GM19324 (cell line): ENCODE measurements around the gene MRM1.

ENCODE experiments used
- ATAC-seq: cut with Tn5 transposase; IDR thresholded peaks from one replicate; pipeline ENCODE4 v1.9.1; 2021; ENCODE audit warnings: mild to moderate bottlenecking, moderate library complexity; ENCODE audit not compliant: unreplicated experiment, low FRiP score

MRM1 gene

DNA sequence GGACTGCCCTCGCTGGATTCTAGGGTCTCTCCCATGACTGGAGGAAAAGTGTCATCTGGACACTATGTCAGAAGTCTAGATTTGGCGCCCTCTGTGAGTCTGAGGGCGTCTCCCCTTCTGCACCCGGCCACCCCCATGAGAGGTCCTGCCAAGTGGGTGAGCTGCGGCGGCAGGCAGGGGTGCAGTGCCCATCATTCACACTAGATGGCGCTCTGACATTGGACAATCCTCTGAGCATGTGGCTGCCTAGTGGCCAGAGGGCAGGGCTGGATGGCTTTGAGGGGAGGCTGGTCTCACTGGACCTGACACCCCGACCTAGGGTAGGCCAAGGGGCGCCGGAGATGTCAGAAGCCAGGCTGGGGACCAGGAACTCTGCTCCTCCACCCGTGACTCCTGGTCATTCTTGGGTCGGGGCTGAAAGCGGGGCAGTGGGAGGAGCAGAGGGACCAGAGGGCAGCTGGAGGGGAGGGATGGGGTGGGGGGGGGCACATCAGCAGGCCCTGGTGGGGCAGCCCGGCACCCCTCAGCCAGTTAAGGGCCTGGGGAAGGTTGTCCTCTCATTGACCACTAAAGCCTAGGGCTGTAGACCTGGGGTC lies 28.0 kb downstream of the MRM1 start:
- ATAC-seq, result no peak

DNA sequence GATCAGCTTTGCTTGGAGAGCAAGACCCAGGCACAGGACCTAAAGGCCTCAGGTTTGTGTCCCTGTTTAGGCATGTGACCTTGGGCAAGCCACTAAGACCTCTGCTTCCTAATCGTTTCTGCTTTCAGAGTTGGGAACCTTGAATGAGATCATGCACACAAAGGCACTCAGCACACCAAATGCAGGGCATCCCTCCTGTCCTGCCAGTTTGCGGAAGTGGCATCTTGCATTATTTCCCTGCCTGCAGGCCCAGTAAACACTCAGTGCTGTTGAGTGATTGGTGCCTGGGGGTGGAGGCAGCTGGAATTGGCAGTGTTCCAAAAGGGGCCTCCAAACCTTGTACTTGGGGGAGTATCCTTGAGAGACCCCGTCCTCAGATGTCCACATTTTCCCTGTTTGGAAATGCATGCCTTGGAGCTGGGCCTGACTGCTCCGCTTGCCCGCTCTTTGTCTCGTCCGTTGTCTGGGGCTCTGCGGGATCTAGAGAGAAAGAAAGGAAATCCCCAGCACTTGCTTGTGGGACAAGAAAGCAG lies 28.7 kb downstream of the MRM1 start:
- no peak for ATAC-seq

DNA sequence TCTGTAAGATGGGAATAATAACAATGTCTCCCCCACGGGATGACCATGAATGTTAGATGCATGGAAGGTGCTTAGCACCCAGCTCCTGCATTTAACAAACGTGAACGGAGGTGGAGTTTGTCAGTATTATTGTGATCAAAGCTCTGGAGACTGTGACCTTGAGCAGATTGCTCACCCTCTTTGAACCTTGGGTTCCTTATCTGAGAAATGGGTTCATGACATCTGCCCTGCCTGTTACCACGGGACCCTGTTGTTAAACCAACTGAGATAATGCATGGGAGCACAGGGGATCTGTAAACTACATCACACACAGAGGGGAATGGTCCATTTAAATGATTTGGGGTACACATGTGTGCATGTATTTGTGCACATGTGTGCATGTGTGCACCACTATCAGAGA lies 29.6 kb downstream of the MRM1 start:
- ATAC-seq, result no peak

DNA sequence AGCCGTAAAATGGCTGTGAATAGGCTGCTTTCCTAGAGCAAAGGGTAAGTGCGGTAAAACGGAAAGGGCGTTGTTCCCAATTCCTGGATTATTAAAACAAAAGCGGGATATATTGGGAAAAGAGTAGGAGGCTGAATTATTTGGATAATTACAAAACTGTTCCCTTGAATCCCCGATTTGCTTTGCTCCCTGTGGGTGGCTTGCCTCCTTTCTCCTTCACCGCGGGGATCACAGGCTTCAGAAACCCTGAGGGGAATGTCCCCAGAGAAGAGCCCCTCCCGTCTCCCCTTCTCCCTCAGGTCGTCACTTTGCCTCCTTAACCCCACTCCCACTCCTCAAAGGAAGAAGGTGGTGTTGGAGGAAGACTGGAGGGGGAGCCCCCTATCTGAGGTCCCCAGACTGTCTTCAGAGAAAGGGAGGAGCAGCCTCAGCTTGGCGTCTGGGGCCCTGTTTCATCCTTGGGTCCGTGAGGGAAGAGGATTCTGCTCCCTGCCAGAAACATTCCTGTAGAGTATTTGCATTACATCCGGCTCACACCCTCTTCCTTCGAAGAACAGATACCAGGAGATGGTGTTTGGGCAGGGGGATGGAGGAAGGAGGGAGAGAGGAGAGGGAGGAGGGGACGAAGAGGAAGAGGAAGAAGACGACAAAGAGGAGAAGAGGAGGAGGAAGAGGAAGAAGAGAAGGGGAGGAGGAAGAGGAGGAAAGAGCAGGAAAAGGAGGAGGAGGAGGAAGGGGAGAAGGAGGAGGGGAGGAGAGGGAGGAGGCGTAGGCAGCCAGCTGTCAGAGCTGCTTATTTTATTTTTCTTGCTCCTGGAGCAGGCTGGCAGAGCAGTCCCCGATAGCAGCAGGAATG lies 31.8 kb downstream of the MRM1 start:
- ATAC-seq, result no peak

DNA sequence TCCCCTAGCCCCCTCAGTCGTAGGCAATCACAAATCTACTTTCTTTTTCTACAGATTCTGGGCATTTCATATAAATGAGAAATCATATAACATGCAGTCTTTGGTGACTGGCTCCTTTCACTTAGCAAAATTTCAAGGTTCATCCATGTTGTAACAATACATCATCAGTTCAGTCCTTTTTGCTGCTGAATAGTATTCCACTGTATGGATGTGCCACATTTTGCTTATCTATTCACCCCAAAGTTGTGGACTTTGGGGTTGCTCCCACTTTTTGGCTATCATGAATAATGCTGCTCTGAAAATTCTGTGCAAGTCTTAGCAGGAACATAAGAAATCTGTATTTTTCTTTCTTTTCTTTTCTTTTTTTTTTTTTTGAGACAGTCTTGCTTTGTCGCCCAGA lies 39.0 kb downstream of the MRM1 start:
- no peak for ATAC-seq

DNA sequence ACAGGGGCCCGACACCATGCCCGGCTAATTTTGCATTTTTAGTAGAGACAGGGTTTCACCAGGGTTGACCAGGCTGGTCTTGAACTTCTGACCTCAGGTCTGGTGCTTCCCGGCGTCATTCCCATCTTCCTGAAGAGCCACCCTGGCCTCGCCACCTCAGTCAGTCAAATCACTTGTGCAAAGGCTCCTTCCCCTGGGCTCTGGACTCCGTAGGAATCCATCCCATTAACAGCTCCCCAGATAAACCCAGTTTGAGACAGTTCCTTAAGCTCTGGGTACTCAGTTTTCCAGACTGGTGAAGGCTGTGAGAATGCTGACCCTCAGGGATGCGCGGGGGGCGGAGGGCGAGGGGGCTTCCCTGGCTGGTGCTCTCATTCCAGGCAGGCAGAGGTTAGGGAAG lies 39.5 kb downstream of the MRM1 start:
- no peak for ATAC-seq

DNA sequence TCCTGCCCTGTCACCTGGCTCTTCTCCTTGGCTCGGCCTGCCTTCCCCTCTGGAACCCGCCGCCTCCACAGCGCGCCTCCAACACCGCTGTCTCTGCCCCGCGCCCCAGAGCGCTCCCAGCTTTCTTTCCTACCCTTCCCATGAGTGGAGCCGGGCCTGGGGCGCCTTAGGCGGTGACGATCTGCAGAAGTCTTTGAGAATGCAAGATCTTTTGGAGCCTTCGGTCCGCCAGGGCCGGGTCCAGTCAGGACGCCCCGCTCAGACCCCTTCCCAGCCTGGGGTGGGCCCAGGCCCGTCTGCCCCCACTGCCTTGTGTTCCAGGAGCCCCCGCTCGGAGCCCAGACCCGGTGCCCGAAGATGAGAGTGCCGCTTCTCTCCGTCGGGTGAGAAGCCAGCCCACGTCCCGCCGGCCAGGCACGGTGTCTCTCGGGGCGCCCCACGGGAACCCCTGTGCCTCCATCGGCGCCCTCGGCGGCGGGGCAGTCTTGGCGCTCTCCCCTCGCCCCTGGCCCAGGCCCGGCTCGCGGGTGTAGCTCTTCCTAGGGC lies 40.0 kb downstream of the MRM1 start:
- no peak for ATAC-seq

DNA sequence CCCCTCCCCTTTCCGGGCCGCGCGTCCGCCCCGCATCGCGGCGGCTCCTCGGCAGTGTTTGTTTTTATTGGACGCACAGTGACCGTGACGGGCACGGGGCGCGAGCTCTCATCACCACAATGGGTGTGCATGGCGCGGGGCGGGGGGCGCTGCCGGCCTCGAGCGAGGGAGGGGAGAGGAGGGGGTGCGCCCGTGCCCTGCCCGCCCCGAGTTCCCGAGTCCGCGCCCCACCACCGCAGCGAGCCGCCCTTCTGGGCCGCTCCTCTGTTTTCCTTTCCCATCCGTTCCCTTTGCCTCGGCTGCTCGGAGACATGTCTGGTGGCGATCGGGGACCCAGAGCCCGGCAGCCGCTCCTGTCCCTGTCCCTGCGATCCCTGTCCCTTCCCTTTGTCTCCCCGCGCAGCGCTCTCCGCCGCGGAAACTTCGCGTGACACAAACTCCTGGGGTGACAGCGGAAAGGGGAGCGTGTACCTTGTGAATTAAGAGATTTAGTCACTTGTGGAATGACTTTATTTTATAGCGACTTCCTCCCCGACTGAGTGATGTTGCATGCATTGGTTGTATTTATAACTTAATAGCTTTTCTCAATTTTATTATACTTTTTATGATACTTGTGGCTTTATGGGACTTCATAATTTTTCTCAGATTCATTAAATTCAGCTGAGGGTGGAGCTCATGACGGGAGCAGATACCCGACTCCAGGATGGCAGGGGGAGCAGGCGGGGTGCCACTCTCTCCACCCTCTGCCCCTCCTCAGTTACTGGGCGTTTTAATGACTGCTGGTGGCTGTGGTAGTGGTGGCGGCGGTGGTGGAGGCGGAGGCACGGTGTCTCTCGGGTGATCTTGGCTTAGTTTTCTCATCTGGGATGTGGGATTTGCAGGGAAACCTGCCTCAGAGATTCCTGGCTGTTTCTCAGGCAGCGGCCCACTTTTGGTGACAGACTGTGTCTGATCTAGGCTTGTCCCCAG lies 40.8 kb downstream of the MRM1 start:
- ATAC-seq, result no peak

DNA sequence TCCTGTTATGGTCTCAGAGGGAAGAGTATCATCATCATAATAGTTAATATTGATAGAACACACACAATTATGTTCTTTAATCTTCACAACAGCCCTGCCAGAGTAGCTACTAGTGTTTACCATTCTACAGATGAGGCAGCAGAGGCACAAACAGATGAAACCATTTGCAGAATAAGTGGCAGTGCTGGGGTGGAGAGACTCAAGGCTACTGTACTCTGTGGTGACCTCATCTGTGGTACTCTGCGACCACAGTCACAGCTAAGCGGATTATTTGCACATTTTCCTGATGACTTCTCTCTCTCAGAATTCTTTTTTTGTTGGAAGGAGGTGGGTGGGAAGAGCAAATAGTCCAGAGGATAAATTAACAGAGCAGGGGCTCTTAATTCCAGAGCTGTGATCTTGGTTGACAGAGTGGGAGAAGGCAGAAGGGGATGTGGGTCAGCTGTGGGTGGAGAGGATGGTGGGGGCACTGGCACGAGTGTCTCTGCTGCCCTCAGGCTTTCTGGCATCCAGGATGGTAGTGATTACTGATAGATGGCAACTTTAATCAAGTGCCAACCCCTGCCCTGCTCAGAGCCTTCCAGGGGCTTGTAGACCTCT lies 41.8 kb downstream of the MRM1 start:
- ATAC-seq, result no peak

DNA sequence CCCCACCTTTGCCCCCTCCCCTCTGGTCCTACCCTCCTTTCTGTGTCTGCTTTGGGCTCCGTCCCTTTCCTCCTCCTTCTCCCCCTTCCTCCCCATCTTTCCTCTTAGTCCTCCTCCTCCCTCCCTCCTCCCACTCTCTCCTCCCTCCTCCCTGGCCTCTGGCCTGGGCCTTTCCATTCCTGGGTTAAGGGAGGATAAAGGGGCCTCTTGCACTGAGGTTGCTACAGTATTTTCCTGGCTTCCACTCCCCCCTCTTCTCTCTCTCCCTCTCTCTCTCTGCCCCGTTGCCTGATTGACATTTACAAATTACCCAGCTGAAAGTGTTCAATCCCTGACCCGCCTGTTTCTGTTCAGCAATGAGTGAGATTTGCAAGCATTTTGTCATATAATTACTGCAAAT lies 44.0 kb downstream of the MRM1 start:
- no peak for ATAC-seq

DNA sequence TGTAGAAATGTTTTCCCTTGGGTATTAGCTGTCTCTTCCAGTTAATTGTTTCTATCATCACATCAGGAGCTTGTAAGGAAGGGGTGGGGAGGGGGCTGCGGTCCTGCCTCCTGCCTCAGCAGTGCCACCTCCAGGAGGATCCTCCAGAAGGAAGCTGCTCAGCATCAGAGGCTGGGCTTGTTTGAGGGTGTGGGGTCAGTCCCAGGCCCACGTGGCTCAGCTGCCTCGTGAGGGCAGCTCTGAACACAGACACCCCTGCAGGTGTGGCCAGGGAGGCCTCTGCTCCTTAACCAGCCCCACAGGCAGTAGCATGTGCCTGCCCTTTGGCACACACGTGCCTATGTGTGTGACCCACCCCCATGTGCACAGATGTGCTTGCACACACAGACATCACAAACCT lies 46.3 kb downstream of the MRM1 start:
- no peak for ATAC-seq

DNA sequence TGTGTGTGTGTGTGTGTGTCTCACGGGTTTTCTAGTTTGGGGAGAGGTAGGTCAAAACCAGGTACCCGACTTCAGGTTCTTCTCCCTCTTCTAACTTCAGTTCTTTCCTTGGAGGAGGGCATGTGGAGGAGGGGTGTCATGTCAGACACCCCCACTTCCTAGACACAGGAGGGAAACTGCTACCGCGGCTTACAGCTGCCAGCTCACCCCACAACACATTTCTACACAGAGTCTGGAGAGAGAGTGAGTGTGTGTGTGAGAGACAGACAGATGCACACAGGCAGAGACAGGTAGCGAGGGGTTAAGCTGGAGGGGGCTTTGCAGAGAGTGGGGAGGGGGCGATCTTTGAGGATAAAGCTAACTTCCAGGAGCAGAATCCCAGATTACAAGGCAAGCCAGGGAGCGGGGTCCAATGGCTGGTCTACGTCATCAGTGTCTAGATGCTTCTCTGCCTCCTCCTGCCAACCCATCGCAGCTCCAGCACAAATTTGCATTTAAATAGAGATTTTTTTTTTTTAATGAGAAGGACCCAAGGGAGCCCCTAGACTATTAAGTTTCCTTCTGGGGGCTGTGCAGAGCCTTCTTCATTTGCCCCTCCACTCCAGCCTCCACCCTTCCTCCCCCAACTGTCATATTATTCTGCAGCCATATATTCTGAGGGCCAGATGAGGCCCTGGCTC lies 48.9 kb downstream of the MRM1 start:
- no peak for ATAC-seq

DNA sequence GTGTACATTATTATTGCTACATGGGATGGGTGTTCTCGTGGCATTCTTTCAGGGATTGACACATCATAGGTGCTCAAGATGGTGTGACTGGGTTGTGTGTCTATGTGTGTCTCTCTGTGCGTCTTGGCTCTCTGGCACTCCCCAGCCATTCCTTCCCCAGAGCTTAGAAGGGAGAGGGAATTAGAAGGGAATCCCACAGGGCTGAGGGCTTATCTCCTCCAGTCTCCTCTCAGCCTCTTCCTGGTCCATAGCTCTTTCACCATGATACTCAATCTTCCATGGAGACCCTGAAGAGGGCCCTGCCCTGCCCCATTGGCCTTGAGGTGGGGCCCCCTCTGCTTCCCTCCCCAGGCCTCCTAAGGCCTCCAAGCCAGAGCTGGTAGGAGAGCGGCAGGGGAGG lies 52.0 kb downstream of the MRM1 start:
- ATAC-seq, result no peak

DNA sequence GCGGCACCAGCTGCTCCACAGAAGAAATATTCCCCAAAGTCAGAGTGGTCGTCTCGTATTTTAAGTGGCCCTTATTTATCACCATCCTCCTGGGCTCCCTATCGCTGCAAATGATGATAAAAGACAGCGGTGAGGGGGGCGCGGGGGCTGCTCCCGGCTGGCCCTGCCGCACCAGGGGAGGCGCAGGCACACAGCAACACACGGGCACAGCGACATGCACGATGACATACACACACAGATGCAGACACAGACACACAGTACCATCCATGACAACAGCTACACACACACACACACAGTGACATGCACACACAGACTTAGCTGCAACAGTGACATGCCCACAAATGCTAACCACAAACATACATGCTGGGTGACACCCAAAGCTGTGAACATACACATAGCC lies 52.5 kb downstream of the MRM1 start:
- no peak for ATAC-seq

DNA sequence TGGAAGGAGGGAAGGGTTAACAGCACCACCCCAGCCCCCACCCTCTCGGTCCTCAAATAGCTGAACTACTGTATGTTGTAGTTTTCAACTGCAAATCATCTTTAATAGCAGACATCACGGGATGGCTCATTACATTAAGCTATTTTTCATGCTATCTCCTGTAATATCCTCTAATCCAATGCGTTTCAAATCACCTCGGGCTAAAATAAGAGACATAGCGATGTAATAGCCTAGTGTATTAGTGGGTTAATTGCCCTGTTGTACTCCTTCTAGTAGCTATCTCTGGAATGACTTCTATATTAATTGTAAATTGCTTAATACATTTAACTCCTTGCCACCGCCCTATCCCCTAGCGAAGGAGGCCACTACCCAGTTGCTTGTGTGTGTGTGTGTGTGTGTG lies 54.3 kb downstream of the MRM1 start:
- ATAC-seq, result no peak

DNA sequence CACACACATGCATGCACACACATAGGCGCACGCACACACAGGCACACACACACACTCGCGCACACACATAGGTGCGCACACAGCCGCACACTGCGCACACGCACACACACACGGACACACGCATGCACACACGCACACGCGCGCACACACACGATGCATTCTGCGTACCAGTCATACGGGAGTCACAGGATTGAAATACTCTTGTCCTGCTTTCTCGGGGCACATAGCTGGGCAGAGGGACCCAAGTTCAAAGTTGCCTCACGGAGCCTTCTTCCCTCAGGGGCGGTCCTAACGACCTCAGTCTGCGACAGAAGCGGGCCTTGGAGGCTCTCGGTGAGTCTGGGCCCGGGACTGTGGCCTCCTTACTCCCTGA lies 56.0 kb downstream of the MRM1 start:
- ATAC-seq, result no peak

DNA sequence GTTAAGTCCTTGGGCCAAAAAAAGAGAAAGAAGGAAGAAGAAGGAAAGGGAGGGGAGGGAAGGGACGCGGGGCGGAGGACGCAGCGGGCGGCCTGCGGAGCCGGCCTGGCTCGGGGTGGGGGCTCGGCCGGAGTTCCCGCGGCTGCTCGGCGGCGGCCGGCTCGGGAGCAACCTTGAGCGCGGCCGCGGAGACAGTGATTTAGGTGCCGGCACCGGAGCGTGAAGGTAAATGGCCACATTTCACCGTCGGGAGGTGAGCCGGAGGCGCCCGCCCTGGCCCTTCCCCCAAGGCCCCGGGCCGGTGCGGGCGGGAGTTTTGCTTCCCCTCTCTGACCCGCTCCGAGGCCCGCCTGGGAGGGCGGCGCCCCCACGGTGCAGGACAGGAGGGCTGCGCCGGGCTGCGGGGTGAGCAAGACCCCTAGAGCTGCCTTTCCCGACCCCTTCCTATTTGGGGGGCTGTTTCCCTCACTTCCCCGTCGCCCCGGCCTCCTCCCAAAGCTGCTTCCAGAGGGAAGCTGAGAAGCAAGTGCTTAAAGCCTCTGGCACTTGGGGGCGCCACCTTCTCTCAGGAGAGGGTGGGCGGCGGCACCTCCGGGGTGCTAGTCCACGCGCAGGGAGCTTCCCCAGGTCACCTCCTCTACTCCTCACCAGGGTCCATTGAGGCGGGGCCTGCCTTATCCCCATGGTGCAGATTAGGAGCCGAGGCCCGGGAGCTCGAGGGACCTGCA lies 56.5 kb downstream of the MRM1 start:
- no peak for ATAC-seq
